Activated effector memory CD4-positive, alpha-beta T cell treated with anti-CD3 and anti-CD28 coated beads, Interleukin-2, amount 50 U/mL, for 16 hours (primary cell): ENCODE results near the gene CATSPER3.

Experiments
- DNase-seq: peaks from one replicate; pipeline ENCODE4 v3.0.0-alpha.2; 2020

CATSPER3 gene

GRCh38 chr5:134967607-134968006 lies at the start of gene CATSPER3:
TSS of gene CATSPER3 (plus strand) at chr5:134967907. CDS start at chr5:134967992, 85 bp downstream.
- no peak for DNase-seq

GRCh38 chr5:134918861-134919260 lies 48.8 kb upstream of the CATSPER3 start:
- no peak for DNase-seq

GRCh38 chr5:134920848-134921575 lies 46.7 kb upstream of the CATSPER3 start:
- no peak for DNase-seq

GRCh38 chr5:134932508-134932907 lies 35.2 kb upstream of the CATSPER3 start:
- no peak for DNase-seq

DNA sequence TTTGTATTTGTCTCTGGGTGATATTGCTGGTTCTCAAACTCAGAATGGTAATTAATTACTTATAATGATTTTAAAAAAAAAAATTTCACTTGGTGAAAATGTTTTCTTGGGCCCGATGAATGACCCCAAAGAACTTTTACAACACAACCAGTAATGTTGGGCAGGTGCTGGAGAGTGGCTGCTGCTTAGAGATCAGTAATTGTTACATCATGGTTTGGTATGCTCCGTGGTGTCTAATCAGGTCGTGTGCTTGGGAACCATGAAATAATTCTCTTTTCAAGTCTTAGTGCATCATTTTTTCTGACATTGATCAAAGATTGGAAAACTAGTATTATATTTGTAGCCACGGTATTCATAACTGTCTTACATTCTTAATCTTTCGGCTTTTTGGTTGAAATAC lies 33.5 kb upstream of the CATSPER3 start:
- no peak for DNase-seq

DNA sequence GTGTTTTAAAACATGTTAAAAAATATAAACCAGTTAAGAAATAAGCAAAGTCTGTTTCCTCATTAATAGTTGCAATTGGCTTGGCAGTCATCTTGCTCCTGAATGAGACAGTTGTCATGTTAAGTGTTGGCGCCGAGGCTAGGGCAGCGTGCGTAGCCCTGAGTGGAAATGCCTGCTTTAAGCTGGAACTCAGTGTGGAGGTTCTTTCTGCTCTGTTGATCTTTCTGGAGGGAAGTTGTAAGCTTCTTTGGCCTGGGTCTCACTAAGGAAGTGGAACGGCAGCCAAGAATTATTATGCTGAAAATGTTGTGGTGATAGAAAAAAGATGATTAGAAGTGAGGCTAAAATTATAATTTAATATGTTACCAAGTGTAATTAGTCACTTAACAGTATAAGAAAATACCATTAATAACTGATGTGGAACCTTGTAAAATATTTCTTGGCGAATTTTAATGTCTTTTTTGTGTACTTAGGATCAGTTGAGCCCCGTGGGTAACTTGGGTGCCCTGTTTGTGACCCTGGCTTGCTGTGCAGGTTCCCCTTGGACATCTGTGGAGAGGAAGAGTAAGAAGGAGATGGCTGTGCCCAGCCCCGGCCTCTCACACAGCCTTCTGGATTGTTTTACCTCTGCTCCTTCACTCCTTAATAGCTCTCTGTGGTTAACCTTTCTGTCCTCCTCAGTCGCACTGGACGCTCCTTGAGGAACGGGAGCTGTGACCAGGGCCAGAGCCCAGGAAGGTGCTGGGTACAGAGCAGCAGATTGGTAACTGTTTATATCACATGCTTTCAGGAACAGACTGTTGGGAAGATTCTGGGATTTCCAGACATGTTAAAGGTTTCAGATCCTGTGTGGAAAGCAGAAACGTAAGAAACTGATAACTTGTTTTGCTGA lies 31.8 kb upstream of the CATSPER3 start:
- DNase-seq = no peak

- no peak for DNase-seq
Observed at GRCh38 chr5:134937526-134937925, 30.2 kb upstream of the CATSPER3 start.

DNA sequence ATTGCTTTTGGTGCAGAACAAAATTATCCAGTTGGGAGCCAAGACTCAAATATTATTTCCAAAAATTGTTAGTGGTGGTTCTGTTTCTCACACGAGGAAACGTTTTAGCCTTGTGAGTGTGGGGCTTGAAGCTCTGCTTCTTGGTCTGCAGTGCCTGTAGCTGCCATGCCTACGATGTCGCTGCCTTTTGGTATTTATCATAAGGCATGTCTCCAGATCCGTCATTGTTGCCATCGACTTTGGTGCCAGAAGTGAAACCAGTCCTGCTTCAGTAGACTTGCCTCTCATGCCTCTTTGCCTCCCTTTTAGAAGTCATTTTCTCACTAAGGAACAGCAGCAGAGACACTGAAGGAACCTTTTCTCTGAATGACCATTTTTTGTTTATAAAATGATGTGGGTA lies 29.7 kb upstream of the CATSPER3 start:
- DNase-seq = no peak

DNA sequence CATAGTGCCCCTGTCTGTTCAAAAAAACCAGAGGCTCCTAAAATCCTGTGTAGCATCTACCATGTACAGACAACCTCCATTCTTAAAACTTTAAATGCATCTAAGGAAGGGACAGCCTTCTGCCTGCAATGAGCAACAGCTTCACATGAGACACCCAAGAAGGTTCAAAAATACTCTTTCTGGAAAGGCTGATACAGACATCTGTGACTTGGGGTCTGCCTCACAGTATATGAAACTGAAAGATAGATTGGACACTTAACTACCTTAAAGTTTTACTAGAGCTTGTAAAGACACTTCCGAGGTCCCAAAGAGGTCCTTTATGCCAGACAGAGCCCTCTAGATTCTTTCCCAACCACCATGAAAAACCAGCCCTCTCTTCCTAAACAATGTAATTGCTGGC lies 28.2 kb upstream of the CATSPER3 start:
- no peak for DNase-seq

DNA sequence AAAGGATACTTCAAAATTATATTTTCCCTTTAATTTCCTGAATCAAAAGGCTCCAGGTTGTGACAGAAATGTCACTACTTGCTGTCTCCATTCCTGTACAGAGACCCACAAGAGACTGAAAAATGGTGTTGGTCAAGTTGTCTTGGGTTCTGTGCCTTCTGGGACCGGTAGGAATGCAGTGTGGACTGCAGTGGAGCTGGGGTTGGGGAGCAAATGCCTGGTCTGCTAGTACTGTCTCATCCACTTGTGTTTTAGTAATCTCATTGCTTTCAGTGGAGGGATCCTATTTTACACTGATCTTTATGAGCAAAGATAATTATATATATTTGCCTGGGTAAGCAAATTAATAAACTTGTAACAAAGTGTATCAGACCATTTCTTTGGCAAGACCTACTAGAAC lies 24.2 kb upstream of the CATSPER3 start:
- no peak for DNase-seq

- DNase-seq = no peak
Observed at GRCh38 chr5:134944630-134945029, 23.1 kb upstream of the CATSPER3 start.

DNA sequence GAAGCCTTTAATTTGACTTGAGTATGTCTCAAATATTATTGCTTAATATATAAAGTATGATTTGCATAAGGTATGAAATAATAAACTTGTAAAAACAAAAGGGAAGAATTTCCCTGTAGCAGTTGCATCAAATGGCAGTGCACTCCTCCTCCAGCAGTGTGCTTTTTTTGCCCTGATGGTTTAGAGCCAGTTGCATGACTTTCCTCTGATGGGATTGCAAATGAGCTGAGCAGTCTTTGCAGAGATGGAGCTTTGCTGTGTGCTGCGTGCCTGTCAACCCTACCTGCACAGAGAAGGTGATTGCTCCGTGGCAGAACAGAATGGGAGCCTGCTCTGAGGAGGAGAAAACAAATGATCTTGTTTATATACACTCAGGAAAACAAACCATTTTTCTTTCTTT lies 22.7 kb upstream of the CATSPER3 start:
- DNase-seq = no peak

DNA sequence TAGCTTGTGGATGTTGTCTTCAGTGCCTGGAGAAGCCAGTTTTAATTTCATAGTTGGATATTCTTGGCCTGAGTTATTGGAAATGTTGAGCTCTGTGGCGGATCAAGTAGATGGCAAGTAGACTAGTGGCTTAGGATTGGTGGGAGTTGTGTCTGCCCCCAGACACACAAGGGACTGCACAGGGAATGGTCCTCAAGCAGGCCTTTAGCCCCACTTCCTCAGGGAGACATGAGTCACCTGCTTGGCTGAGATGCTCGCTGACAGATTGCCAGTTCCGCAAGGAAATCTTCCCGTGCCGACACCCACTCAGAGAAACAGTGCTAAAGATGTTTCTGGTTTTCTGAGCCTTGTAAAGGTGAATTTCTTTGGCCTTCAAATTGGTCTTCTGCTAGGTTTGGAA lies 18.8 kb upstream of the CATSPER3 start:
- DNase-seq = no peak

- no peak for DNase-seq
Observed at GRCh38 chr5:134949316-134949715, 18.4 kb upstream of the CATSPER3 start.

DNA sequence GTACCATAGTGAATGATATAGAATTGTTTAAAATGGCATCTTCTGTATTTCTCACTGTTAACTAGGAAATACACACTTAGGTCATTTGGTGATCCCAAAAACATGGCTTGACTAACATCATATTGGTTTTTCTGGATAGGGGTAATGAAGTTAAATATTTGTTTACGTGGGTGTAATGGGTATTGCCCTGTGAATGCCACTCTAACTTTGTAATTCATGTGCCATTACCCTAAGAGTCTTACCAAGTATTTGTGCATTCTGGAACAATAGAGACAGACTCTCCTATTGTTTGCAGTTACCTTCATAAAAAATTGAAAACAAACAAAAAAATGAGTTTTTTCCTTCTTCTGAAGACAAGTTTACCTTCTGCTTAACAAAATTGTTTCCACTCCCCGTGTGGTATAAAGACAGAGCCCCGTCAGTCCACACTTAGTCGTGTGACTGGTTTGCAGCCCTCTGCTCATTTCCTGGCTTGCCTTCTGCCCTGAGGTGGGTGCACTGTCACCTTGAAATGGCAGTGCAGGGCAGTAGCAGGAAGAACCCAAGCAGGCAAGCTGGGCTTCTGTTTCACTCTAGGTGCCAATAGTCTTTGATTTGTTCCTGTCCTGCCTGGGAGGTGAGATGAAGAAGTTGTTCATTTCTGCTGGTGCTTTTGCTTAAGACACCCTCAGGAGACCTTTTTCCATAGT lies 9.6 kb upstream of the CATSPER3 start:
- DNase-seq = no peak

GRCh38 chr5:134958755-134959154 lies 9.0 kb upstream of the CATSPER3 start:
- DNase-seq = no peak

DNA sequence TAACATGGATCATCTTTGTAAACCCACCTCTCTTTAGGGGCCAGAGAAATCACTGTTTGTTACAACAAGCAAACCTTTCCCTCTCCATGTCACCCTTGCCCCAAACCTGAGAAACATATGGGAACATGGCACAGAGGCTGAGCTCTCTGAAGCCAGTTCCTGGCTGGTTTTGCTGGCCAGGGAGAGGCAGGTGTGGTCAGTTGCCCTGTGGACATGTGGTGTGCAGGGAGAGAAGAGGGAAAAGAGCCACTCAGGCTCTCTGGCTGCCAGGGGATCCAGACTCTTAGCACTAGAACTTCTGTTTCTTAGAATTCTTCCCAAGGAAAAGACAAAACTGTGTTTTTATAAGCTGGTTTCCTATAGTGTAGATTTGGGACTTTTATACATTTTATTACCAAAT lies 4.6 kb upstream of the CATSPER3 start:
- DNase-seq = no peak

- DNase-seq = no peak
Observed at GRCh38 chr5:134964359-134965270, 3.1 kb upstream of the CATSPER3 start.

GRCh38 chr5:134965271-134965825 lies 2.4 kb upstream of the CATSPER3 start:
- no peak for DNase-seq

GRCh38 chr5:134968055-134968454 lies 348 bp downstream of the CATSPER3 start:
- no peak for DNase-seq

GRCh38 chr5:134969166-134969565 lies 1.5 kb downstream of the CATSPER3 start:
- no peak for DNase-seq

GRCh38 chr5:134975078-134975715 lies 7.5 kb downstream of the CATSPER3 start:
- DNase-seq = no peak
